HG03432 (cell line): ENCODE data around the gene SELPLG.
"Not testable (repeated sequence)": the region's sequence is repeated elsewhere in the genome, so short reads cannot be mapped to it uniquely, and the experiment has no call there.

Source experiments
- ATAC-seq: cut with Tn5 transposase; IDR thresholded peaks from one replicate; pipeline ENCODE4 v1.9.1; 2021; ENCODE audit warnings: mild to moderate bottlenecking, moderate library complexity; ENCODE audit not compliant: unreplicated experiment

SELPLG gene

DNA sequence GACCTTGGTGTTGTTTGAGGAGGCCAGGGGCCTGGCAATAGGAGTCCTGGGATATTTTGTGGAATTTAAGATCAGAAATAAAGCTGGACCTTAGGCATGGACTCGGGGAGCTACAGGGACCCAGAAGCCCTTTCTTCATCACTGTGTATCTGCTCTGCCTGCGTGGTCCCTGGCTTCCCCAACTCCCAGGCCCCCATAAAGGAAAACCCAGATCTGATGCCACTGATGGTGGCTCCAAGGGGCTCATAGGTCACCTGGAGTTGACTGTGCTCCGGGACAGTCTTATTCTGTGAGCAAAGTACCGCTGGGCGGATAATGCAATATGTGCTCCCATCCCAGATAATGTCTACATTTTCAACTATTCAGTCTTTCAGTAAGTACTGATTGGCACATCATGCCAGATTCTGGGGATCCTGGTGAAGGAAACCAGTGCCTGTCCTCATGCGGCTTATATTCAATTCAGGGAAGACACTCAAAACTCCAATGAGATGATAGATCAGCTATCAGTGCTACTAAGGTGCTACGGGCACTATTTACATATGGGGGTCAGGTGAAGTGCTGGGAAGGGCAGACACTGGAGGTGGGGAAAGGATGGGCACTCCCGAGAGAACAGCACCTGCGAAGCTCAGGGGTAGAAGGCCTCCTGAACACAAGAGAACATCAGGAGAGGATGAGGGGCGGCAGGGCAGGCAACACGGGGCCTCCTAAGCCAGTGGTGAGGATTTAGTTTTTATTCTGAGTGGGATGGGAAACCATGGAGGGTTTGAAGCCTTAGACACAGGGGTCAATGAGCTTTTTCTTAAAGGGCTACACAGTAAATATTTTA lies 5.5 kb upstream of the SELPLG start:
- ATAC-seq = no peak

DNA sequence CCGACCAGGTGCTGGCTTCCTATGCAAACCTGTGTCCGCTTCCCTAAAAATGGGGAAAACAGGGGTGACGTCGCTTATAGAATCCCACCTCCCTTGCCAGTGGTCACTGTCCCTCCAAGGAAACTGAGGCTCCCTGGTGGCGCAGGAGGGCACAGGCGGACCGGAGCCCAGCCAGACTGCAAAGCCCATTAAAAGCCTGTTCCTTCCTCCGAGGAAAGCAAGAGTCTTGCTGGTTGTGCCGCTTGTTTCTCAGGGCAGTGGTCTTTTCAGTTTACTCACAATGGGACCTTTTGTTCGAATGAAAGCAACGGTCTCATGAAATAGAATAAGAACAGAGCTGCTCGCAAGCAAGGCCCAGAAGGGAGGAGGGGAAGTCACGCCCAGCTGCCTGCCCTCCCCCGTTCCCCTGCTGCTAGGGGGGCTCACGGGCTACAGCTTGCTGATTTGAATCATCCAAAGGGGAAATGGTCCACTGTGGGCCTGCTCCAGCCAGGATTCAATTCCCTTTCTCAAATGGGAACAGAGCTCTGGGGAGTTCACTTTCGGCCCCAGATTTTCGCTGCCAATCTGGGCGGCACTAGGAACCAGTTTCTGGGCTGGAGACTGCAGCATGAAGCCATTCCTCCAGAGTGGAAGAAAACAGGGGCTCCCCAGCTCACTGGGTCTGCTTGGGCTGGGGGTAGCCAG lies 4.6 kb upstream of the SELPLG start:
- no peak for ATAC-seq

DNA sequence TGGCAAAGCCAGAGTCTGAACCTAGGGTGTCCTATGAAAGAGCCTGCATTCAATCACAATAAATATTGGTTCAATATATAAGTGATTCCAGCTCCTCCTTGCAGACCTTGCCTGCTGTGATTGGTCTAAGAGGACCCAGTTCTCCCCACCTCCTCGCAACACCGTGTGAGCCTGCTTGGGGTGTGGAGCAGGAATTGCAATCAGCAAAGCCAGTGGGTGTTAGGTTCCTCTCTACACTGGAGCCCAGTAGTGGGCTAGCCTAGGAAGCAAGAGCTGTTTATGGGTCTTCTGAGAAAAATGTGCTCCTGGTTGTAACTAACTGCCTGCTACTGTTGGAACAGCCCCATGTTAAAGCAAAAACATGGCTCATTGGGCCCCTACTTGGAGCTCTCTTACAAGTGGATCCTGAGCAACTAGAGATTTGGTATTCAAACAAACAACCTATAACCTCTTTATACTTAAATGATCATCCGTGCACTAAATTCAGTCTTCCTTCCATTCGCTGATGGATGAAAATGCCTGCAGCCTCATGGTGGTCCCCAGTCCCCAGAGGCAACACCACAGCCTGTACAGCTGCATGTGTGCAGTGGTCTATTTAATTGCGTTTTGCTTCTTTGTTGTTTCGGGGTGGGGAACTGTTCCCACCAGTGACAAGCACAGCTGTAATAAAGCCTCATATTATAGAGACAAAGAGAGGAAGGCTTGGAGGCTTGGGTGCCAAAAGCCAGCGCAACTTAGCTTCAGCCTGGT lies 3.7 kb upstream of the SELPLG start:
- no peak for ATAC-seq

DNA sequence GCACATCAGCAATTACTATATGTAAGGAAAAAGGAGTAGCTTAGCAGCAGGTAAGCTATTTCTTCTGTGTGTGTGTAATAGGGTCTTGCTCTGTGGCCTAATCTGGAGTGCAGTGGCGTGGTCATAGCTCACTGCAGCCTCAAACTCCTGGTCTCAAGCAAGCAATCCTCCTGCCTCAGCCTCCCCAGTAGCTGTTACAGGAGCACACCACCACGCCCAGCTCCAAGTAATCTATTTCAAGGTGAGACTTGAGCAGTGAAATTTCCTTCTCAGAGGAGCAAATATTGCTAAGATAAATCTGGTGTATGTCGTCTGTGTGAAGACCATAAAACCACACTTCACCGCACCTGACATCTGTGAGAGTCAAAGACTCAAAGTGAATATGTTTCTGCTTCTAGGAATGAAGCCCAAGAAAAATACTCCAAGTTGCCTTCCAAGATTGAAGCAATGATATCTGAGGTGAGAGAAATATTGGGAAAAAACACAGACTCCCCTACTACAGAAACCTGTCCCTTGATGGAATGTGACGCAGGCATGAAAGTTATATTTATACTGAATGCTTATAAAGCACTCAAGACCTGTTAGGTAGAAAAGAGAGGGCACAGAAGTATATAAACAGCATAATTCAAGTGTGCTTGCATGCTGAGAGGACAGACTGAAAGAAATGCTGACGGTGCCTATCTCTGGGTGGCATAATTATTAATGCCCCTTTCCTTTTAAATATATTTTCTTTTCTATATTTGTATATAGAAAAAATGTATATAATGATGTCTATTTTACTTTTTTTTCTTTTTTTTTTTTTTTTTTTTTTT lies 2.5 kb upstream of the SELPLG start:
- ATAC-seq = no peak

DNA sequence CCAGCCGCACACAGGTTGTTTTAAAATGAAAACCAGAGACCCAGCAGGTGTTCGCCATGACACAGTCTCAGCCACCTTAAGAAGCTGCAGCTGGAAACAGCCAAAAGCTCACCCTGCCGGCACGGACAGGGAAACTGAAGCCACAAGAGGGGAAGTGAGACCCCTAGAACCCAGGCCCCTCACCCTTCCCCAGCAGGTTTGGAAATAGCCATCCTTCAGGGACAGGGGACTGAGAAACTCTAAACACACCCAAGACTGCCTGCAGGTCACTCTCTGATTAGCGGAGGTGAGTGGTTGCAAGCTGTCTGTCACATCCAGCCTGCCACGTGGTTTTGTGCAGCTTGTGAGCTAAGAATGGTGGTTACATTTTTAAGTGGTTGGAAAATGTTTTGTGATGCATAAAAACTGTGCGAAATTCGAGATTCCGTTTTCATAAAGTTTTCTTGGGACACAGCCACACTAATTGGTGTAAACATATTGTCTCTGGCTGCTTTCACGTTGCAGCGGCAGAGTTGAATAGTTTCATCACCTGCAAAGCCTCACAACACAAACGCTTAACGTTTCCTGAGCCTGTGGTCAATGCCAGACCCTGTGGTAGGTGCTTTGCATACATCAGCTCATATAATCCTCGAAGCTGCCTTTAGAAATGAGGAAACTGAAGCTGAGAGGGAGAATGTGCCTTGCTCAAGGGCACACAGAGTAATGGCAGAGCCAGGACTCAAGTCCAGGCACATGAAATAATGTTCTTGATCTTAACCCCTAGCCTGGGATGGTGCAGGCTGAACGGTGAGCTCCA lies 1.7 kb upstream of the SELPLG start:
- peak; percentile 47 for ATAC-seq

DNA sequence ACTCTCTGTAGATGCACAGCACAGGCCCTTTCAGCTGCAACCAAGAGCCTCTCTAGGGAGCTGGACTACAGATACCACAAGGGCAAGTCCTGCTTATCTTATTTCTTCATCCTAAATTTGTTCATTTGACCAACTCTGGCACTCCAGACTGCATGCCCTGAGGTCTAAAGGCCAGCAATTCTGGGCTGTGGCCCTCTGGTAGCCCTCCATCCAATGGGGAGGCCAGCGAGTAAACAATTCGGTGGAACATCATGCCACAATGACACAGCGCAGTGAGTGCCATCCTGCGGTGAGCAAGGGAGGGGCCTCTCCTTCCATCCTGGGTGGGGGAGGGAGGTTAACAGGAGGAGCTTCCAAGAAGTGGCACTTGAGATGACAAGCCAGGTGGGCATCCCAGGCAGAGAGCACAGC lies 652 bp upstream of the SELPLG start:
- no peak for ATAC-seq

DNA sequence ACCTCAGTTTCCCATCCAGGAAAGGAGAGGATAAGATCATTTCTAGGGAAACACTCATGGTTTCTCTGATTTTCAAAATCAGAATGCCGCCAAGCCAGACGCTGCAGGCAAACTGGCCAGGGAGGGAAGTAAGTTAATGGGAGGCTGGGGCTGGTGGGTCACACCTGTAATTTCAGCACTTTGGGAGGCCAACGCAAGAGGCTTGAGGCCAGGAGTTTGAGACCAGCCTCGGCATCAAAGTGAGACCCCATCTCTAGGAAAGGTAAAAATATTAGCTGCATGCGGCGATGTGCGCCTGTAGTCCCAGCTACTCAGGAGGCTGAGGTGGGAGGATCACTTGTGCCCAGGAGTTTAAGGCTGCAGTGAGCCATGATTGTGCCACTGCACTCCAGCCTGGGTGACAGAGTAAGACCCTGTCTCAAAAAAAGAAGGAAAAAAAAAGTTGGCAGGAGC lies 587 bp downstream of the SELPLG start:
- no peak for ATAC-seq

DNA sequence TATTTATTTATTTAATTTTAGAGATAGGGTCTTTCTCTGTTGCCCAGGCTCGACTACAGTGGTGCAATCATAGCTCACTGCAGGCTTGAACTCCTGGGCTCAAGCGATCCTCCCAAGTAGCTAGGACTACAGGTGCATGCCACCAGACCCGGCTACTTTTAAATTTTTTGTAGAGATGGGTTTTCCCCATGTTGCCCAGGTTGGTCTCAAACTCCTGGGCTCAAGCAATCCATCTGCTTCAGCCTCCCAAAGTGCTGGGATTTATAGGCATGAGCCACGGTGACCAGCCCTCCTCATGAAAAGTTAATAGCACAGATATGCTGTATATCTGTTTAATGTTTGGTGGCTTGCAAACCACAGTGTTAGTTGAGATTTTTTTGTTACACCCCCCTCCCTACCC lies 2.4 kb downstream of the SELPLG start:
- not testable (repeated sequence) for ATAC-seq

DNA sequence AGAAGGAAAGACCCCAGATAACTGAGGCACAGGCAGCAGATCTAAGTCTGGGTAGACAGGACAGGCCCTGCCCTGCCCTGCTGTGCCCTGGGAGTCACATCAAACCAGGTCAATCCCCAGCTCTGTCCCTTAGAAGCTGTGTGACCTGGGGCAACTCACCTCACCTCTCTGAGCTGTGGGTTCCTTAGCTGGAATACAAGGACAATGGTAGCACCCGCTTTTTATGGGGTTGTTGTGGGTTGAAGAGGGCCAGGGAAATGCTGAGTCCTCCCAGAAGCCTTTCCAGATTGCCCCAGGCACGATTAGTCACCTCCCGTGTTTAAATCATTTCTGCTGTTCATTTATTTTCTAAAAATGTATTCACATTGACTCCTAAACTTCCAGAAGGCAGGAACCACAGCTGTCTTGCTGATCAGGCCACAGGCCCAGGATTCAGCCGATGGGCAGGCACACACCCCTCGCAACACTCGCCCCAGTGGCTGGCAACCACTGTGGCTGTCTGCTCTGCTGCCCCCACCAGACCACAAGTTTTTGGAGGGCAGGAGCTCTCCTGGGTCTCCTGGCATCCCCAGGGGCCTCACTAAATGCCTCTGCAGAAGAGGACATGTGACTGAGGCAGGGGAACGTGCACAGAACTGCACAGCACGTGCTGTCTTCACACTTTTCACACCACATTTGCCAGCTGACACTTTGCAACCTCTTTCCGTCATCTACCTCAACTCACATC lies 3.0 kb downstream of the SELPLG start:
- no peak for ATAC-seq

DNA sequence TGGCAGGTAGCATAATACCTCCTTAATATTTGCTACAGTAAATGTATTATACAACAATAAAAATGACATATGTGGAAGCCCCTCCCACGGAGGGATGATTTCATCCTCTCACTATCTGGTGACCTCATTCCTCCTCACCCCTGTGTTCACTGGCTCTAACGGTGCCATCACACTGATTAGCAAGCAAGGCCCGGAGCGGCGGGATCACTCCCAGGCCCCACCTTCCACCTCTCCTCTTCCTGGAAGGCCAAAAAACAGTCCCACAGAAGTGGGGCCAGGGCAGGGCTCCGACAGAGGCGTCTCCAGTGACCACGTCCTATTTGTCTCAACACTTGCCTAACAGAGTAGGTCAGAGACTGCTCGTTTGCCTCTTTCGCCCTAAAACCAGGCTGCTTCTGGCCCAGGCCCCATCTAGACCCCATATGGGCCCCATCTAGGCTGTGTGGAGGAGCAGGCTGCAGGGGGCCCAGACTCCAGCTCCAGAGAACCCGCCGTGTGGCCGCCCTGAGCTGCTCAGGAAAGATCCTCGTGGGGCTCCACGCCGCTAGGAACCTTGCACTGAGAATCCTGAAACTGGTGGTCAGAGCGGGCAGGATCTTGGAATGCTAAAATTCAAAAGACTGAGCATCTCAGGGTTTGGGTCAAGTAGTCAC lies 3.7 kb downstream of the SELPLG start:
- ATAC-seq = no peak

DNA sequence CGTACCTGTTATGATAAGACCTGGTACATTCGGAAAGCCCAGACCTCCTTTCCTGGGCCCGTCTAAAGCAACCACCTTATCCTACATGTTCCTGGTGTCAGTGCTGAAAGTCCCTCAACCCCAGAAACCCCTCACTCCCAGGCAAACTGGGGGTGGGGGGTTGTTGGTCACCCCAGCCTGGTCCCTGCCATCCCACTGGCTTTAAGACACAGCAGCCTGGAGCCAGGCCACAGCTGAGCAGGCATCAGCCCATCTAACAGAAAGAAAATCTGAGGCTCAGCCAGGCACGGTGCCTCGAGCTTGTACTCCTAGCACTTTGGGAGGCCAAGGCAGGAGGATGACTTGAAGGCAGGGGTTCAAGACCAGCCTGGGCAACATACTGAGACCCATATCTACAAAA lies 4.5 kb downstream of the SELPLG start:
- ATAC-seq = no peak

DNA sequence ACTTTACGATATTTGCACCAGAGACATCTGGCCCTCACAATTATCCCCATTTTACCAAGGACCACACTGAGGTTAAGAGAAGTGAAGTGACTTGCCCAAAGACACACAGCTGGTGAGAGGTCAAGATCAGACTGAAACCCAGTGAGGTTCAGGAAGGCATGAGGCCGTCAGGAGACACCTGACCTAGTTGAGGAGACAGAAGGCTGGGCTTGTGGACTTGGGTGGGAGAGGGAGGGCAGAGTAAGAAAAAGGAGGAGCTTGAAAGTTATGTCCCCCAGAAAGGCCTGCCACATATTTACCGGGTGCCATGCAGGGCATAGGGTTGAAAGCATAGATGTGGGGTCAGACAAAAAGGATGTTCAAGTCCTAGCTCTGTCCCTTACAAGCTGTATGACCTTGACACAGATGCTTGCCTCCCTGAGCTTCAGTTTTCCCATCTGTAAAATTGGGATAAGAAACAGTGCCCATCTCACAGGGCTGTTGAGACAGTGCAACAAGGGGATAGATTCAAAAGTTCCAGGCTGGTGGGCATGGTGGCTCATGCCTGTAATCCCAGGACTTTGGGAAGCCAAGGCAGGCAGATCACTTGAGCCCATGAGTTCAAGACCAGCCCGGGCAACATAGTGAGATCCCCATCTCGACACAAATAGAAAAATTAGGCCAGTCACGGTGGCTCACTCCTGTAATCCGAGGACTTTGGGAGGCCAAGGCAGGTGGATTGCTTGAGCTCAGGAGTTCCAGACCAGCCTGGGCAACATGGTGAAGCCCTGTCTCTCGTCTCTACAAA lies 6.4 kb downstream of the SELPLG start:
- no peak for ATAC-seq

DNA sequence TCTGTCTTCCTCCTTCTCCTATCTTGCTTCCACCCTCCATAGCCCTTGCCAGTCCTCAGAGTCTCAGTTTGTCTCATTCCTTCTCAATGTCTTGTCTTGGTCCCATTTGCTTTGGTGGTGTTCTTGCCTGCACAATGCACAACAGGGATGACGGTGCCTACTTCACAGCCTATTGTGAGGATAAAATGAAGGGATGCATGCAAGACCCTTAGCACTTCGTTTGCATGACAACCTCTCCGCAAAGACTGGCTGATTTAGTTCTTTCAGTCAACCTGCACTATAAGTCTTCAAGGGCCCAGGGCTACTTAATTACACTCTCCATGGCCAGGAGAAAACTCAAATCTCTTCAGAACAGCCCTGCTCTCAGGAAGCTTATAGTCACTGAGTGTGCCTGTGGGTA lies 8.5 kb downstream of the SELPLG start:
- no peak for ATAC-seq

DNA sequence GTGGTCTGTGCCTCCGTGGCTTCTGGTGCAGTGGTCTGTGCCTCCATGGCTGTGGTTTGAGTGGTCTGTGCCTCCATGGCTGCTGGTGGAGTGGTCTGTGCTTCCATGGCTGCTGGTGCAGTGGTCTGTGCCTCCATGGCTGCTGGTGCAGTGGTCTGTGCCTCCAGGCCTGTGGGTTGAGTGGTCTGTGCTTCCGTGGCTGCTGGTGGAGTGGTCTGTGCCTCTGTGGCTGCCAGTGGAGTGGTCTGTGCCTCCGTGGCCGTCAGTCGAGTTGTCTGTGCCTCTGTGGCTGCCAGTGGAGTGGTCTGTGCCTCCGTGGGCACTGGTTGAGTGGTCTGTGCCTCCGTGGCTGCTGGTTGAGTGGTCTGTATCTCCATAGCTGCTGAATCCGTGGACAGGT lies 10.1 kb downstream of the SELPLG start:
- ATAC-seq = no peak

DNA sequence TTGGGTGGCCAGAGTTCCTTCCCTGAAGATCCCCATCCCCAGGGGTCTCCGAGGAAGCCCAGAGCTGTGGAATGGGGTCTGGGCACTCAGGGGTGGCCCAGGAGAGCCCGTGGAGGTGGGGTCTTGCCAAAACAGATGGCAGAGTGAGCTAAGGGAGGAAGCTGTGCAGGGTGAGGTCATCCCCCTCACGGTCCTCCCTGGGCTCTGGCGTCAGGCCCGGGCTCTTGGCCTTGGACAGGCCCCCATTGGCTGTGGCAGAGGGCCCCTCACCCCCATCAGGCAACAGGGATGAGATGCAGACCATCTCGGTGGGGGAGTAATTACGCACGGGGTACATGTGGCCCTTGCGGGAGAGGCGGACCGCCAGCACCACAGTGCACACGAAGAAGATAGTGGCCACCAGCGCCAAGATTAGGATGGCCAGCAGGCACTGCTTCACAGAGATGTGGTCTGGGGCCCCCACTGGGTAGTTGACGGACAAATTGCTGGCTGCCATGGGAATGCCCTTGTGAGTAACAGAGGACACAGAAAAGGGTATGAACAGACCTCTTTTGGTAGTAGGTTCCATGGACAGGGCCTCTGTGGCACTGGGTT lies 10.7 kb downstream of the SELPLG start:
- ATAC-seq = no peak

DNA sequence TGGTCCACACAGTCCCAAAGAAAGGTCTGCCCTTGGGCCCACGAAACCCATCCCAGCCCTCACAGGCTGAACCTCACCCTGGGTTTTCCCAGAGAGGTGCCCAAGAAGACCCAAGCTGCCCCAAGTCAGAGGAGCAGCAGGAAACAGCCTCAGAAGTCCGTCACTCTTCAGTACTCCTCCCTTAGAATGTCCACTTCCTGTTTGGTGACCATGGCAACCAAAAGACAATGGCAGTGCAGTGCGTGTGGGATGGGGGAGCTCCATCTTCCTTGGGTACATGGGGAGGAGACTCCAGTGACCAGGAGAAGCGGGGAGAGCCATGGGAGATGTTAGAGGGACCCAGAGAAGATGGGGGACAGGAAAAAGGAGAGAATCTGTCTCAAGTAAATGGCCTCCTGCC lies 11.3 kb downstream of the SELPLG start:
- no peak for ATAC-seq

DNA sequence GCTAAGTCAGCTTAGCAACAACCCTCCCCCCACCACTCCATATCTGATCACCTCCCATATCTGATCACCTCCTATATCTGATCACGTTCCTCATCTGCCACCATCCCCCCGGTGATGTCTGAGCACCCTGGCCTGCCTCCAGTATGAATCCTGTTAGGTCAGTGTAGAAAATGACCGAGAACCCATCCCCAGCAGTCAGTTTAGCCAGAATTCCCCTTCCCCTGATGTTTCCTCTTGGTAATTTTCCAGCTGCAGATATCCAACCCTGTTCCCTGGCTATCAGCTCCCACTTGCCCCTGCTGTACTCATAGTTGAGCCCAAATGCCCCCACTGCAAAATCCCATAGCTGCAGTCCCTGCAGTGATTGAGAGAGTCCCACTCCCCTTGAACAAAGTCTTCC lies 12.5 kb downstream of the SELPLG start:
- ATAC-seq = no peak
